ENCODE results near the gene TMEM238.
A peak's percentile ranks its signal among the peaks of the same experiment; 100 is the strongest.

TMEM238 gene, protein sequence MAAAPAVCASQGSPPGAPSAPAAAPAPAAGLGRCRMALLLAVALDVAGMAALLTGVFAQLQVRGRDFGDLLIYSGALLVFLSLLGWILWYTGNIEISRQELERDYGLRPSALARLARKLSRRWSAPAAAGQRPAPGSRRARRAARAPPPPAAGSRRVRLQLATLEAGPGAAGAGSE

DNA sequence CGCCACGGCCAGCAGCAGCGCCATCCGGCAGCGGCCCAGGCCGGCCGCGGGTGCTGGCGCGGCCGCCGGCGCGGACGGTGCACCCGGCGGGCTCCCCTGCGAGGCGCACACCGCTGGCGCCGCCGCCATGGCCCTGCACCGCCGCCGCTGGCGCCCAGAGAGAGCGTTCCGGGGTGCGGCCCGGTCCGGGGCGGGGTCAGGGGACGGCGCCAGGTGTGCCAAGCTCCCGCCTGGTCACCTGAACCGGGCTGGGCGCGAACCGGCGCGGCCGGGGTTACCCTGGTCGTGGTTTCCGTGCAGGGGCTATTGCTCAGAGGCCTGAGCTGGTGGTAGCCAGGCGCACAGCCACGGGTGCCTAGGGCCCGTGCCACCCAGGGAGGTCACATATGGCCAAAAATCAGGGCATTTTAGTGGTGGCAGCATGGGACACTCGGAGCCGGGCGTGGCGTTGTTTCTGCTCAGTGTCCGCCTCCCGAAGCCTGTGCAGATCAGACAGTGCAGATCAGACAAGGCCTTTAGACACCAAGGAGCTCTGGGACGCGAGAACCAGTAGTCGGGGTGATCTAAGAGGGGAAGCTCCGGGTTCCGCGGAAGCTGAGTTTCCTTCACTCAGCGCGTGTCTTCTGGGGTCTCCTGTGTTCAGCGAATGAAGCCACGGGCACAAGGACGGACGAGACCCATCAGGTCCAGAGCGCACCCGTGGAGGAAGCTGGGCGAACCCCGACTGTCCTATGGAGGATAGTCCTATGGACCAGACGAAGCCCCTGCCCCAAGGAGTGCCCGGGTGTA is at the start of gene TMEM238:
Gene TMEM238 (minus strand): TSS at position 162 of the 789 bp plus-strand sequence. CDS start 33 bp downstream, at position 129.
- Histone ChIP-seq H3K4me3 (ENCODE audit: severe bottlenecking) (peak within 1 kb of the TSS; percentile 73), H3K9me3 (ENCODE audit: severe bottlenecking) (no peaks in the 10 kb centered on the region), H3K27me3 (ENCODE audit: insufficient read depth, poor library complexity, severe bottlenecking) (no peaks in the 10 kb centered on the region), H3K36me3 (ENCODE audit: low read depth) (peaks cover 39% of the 10 kb centered on the region), H3K27ac (ENCODE audit: poor library complexity, severe bottlenecking) (peak within 1 kb of the TSS; percentile 93), H3K4me1 (ENCODE audit: insufficient read depth, poor library complexity, severe bottlenecking) (peaks cover 9% of the 10 kb centered on the region)
- ATAC-seq (ENCODE audit: low read depth) (peak; percentile 7; the same call in 2 of the 3 replicates), DNase-seq (ENCODE audit: low spot score) (no peak)
- TF ChIP-seq, protein P1, sequence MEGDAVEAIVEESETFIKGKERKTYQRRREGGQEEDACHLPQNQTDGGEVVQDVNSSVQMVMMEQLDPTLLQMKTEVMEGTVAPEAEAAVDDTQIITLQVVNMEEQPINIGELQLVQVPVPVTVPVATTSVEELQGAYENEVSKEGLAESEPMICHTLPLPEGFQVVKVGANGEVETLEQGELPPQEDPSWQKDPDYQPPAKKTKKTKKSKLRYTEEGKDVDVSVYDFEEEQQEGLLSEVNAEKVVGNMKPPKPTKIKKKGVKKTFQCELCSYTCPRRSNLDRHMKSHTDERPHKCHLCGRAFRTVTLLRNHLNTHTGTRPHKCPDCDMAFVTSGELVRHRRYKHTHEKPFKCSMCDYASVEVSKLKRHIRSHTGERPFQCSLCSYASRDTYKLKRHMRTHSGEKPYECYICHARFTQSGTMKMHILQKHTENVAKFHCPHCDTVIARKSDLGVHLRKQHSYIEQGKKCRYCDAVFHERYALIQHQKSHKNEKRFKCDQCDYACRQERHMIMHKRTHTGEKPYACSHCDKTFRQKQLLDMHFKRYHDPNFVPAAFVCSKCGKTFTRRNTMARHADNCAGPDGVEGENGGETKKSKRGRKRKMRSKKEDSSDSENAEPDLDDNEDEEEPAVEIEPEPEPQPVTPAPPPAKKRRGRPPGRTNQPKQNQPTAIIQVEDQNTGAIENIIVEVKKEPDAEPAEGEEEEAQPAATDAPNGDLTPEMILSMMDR (IDR thresholded peaks at IDR 0.05; ENCODE audit: poor library complexity, severe bottlenecking): peak; percentile 36

DNA sequence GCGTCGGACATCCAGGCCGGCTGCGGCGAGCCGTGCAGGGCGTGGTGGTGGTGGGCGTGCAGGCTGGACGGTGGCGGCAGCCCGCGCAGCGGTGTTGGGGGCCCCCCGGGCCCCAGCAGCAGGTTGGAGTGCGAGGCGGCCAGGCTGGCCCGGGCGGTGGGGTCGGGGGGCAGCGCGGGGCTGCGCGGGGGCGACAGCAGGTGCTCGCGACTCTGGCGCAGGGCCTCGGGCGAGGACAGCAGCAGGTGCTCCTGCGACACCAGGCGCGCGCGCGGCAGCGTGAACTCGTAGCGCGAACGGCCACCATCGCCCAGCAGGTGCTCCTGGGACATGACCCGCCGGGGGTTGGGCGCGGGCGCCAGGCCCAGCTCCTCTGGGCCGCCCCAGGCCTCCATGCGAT is 49.2 kb upstream of the TMEM238 start:
- ATAC-seq (ENCODE audit: low read depth) (no peak), DNase-seq (ENCODE audit: low spot score) (no peak)
- Histone ChIP-seq H3K4me3 (ENCODE audit: severe bottlenecking) (no peak overlapping the region), H3K4me1 (ENCODE audit: insufficient read depth, poor library complexity, severe bottlenecking) (no peaks in the 10 kb centered on the region), H3K36me3 (ENCODE audit: low read depth) (no peaks in the 10 kb centered on the region), H3K27me3 (ENCODE audit: insufficient read depth, poor library complexity, severe bottlenecking) (peaks cover 12% of the 10 kb centered on the region), H3K27ac (ENCODE audit: poor library complexity, severe bottlenecking) (no peak overlapping the region), H3K9me3 (ENCODE audit: severe bottlenecking) (no peaks in the 10 kb centered on the region)
- TF ChIP-seq, protein P1 (IDR thresholded peaks at IDR 0.05; ENCODE audit: poor library complexity, severe bottlenecking): no peak

DNA sequence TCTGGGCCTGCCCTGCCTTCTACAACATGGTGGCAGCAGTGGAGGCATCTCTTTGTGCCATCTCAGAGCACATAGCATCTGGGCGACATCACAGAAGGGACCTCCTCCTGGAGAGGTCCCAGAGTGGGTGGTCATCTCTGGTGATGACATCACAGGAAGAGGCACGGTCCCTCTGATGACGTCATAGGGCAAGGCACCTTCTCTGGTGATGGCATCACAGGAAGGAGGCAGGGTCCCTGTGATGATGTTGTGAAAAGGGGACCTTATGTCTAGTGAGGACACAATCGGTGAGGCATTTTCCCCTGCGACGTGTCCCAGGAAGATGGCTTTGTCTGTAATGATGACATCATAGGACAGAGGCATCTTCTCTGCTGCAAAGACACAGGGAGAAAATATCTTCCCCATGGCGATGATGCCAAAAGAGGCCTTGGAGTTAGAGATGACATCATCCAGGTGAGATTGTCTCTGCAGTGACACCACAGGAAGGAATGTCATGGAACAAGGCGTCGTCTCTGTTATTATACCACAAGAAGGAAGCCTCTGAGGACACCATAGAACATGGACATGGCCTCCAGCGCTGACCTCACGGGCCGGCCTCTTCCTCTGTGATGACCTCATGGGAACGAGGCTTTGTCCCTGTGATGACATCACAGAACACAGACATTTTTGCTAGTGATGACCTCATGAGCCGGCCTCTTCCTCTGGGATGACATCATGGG is 48.3 kb upstream of the TMEM238 start:
- no peak overlapping the region for H3K27ac ChIP-seq (ENCODE audit: poor library complexity, severe bottlenecking)
- no peak overlapping the region for H3K4me3 ChIP-seq (ENCODE audit: severe bottlenecking)
- ATAC-seq (ENCODE audit: low read depth) (no peak), DNase-seq (ENCODE audit: low spot score) (no peak)
- no peaks in the 10 kb centered on the region for H3K4me1 ChIP-seq (ENCODE audit: insufficient read depth, poor library complexity, severe bottlenecking)
- peaks cover 12% of the 10 kb centered on the region for H3K27me3 ChIP-seq (ENCODE audit: insufficient read depth, poor library complexity, severe bottlenecking)
- H3K36me3 ChIP-seq (ENCODE audit: low read depth): no peaks in the 10 kb centered on the region
- TF ChIP-seq, protein P1 (IDR thresholded peaks at IDR 0.05; ENCODE audit: poor library complexity, severe bottlenecking): no peak
- no peaks in the 10 kb centered on the region for H3K9me3 ChIP-seq (ENCODE audit: severe bottlenecking)

DNA sequence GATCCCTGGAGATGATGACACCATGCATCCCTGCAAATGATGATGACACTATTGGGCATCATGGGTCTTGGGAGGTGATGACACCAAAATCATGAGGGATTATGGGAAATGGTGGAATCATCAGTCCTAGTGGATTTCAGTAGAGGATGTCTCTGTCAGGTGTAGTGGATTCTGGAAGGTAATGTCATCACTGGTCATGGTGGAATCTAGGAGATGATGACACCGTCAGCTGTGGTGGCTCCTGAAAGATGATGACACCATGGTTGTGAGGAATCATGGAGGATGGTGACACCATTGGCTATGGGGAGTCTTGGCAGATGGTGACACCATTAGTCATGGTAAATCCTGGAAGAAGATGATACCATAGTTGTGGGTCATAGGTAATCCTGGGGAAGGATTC is 47.1 kb upstream of the TMEM238 start:
- no peak for ATAC-seq (ENCODE audit: low read depth)
- no peaks in the 10 kb centered on the region for H3K9me3 ChIP-seq (ENCODE audit: severe bottlenecking)
- TF ChIP-seq, protein P1 (IDR thresholded peaks at IDR 0.05; ENCODE audit: poor library complexity, severe bottlenecking): no peak

More for the DNA sequence above, 47.1 kb upstream of the TMEM238 start:
- Histone ChIP-seq H3K27me3 (ENCODE audit: insufficient read depth, poor library complexity, severe bottlenecking) (peaks cover 12% of the 10 kb centered on the region), H3K36me3 (ENCODE audit: low read depth) (no peaks in the 10 kb centered on the region), H3K4me3 (ENCODE audit: severe bottlenecking) (no peak overlapping the region), H3K27ac (ENCODE audit: poor library complexity, severe bottlenecking) (no peak overlapping the region), H3K4me1 (ENCODE audit: insufficient read depth, poor library complexity, severe bottlenecking) (no peaks in the 10 kb centered on the region)
- DNase-seq (ENCODE audit: low spot score): no peak

Measured in RWPE2 (cell line).